Measurements from ENCODE around the gene NUDT21. TPM values are rescaled to one million over a fixed set of nuclear protein-coding genes. Genes with fewer than 3 reads are reported as not detected.

Gene NUDT21
- total and polyA plus RNA-seq, 12 donors: 9.3 to 74.7 (median 62.5) TPM

- TF ChIP-seq, protein P1, sequence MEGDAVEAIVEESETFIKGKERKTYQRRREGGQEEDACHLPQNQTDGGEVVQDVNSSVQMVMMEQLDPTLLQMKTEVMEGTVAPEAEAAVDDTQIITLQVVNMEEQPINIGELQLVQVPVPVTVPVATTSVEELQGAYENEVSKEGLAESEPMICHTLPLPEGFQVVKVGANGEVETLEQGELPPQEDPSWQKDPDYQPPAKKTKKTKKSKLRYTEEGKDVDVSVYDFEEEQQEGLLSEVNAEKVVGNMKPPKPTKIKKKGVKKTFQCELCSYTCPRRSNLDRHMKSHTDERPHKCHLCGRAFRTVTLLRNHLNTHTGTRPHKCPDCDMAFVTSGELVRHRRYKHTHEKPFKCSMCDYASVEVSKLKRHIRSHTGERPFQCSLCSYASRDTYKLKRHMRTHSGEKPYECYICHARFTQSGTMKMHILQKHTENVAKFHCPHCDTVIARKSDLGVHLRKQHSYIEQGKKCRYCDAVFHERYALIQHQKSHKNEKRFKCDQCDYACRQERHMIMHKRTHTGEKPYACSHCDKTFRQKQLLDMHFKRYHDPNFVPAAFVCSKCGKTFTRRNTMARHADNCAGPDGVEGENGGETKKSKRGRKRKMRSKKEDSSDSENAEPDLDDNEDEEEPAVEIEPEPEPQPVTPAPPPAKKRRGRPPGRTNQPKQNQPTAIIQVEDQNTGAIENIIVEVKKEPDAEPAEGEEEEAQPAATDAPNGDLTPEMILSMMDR (IDR thresholded peaks at IDR 0.05): no peak
- Histone ChIP-seq H3K27ac (no peak overlapping the region), H3K4me1 (no peaks in the 10 kb centered on the region), H3K36me3 (peaks cover 0 to 100% (median 35%) of the 10 kb centered on the region in 9 donors), H3K9me3 (no peaks in the 10 kb centered on the region), H3K27me3 (no peaks in the 10 kb centered on the region), H3K4me3 (no peak overlapping the region)
- no peak for DNase-seq
- 79 to 89% methylated on average over 2 of the region's 2 CpGs for WGBS, 2 donors
- ATAC-seq: no peak
- intact Hi-C loops (cut with DNase I): no loop called here
Observed at GRCh38 chr16:56460101-56460500, 9.0 kb upstream of the NUDT21 start.

- intact Hi-C loops (cut with DNase I): no loop called here
- no peaks in the 10 kb centered on the region for H3K27me3 ChIP-seq
- 96 to 97% methylated on average over 6 of the region's 6 CpGs for WGBS, 2 donors
- no peaks in the 10 kb centered on the region for H3K9me3 ChIP-seq
- TF ChIP-seq, protein P1 (IDR thresholded peaks at IDR 0.05): no peak
- no peak overlapping the region for H3K4me3 ChIP-seq
- H3K36me3 ChIP-seq: peaks cover 0 to 100% (median 43%) of the 10 kb centered on the region in 9 donors
- H3K27ac ChIP-seq: no peak overlapping the region
- peaks cover 0 to 6% (median 4%) of the 10 kb centered on the region in 9 donors for H3K4me1 ChIP-seq
- ATAC-seq (no peak), DNase-seq (no peak)
Observed at GRCh38 chr16:56457927-56458470, 6.9 kb upstream of the NUDT21 start.

DNA sequence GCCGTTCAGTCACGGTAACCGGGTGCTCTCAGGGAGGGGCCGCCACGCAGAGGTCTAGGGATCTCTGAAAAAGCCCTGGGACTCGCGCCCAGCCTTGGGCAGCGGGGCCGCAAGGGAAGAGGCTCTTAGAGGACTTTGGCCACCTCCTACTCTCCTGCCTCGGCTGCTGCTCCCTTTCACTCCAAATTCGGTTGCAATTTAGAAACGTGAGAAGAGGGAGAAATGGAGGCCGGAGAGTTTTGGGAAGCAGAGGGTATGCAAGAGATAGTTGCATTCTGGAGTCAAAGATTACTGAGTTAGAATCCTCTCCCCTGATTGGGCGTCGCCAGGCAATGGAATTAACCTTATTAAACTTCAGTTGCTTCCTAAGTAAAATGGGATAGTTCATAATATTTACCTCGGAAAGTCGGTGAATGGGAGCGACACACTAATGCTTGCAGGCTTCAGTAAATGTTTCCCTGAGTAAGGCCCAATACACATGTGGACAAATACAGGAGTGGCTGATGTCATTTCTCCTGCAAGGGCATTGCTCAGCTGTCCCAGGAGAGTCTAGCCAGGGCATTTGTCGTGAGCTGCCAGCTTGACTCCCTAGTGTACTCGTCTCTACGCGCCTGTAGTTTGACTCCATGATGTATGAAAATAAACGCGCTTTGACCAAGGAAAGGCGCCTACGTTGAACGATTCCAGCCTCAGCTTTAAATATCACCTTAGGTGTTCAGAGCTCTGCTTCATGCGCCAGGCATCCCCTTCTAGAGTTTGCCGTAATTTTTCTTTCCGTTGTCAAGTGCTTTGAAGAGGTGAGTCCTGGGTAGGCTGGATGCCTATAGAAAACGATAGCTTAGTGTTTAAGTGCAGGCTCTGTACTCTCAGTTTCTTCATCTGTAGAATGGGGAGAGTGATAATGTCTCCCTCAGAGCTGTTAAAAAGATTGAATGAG lies 889 bp upstream of the NUDT21 start:
- Histone ChIP-seq H3K9me3 (no peaks in the 10 kb centered on the region), H3K4me1 (peaks cover 4 to 51% (median 39%) of the 10 kb centered on the region in 9 donors), H3K27ac (peak overlapping the region; percentile 23 to 90 (median 85)), H3K27me3 (no peaks in the 10 kb centered on the region), H3K36me3 (peaks cover 0 to 51% (median 18%) of the 10 kb centered on the region in 9 donors), H3K4me3 (peak overlapping the region; percentile 80 to 99 (median 90))
- peak in 1 of 2 donors; percentile 42 for DNase-seq
- intact Hi-C loops (cut with DNase I): loop anchor here in 2 of 10 donors (1.0 to 2.0 kb wide), 2 partner anchors 27 kb away; partner anchors contain the start of gene AMFR (in 2 of the 2)
- WGBS, 2 donors: 4 to 6% methylated on average over 31 of the region's 31 CpGs
- TF ChIP-seq, protein P1 (IDR thresholded peaks at IDR 0.05): no peak
- ATAC-seq: peak; percentile 28 to 85 (median 68)

- 4% methylated on average over 18 of the region's 18 CpGs for WGBS, 2 donors
Observed at GRCh38 chr16:56450275-56450985, 702 bp downstream of the NUDT21 start.

More at GRCh38 chr16:56450275-56450985, 702 bp downstream of the NUDT21 start:
- H3K36me3 ChIP-seq: peaks cover 0 to 51% (median 24%) of the 10 kb centered on the region in 9 donors
- intact Hi-C loops (cut with DNase I): loop anchor here in 1 of 10 donors (2.0 kb wide), 1 partner anchor 26 kb away; the partner anchor contains the start of gene AMFR
- no peaks in the 10 kb centered on the region for H3K27me3 ChIP-seq
- peak in 3 of 8 donors; percentile 16 to 46 (median 40) for ATAC-seq
- H3K4me1 ChIP-seq: peaks cover 4 to 51% (median 39%) of the 10 kb centered on the region in 9 donors
- H3K4me3 ChIP-seq: peak overlapping the region; percentile 82 to 99 (median 92)
- DNase-seq: no peak
- peak overlapping the region; percentile 61 to 90 (median 86) for H3K27ac ChIP-seq
- TF ChIP-seq, protein P1 (IDR thresholded peaks at IDR 0.05): no peak
- H3K9me3 ChIP-seq: no peaks in the 10 kb centered on the region

Measured in heart right ventricle (tissue), 16 donors.